Measurements from ENCODE around the gene EVI5.

The EVI5 gene

DNA sequence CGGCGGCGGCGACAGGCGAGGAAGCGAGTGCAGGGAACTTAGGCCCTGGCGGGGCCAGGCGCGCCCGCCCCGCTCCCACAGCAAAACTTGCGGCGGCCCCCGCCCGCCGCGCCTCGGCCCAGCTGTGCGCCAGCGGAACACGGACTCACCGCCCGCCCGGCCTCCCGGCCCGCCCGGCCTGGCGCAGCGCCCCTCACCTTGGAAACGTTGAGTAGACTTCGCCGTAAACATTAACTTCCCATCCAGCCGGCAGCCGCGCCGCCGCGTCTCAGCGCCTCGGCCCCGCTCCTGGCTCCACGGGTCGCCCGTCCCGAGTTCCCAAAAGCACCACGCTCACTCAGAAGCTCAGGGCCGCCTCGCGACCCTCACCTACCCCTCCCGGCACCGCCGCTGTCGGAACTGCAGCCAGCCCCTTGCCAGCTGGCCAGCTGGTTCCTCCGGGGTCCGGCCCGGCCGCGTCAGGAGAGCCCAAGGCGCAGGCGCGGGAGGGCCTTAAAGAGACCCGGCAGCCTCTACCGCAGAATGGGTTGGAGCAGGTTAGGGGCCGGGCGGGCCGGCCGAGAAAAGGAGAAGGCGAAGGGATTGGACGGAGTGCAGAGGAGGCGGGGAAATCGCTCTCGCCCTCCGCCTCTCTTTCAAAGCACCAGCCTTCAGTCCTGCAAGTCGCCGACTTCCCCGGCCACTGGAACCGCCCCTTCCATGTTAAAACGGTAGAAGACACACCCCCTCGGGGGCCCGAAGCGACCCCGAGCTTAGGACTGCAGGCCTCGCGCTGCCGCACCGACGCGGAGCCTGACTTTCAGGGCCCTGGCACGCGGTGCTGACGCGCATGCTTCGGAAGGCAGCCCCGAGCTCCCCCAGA, at the start of gene EVI5:
Gene EVI5, minus strand, starts transcription at position 470 of the 862 bp plus-strand sequence. CDS start 48,562 bp downstream, outside the sequence.
- Histone ChIP-seq H3K9ac (ENCODE audit: low read depth in 1 of 2, low read length in 2 of 2) (peak within 1 kb of the TSS; percentile 66 to 81), H3K9me3 (ENCODE audit: control insufficient read depth in 1 of 2, low read length in 2 of 2) (no peaks in the 10 kb centered on the region), H3K4me1 (ENCODE audit: control insufficient read depth in 1 of 2, insufficient read depth in 2 of 2, low read length in 2 of 2) (peaks cover 9 to 11% of the 10 kb centered on the region in 2 donors), H3K36me3 (ENCODE audit: control insufficient read depth in 1 of 2, insufficient read depth in 2 of 2, low read length in 2 of 2) (no peaks in the 10 kb centered on the region), H3K27ac (ENCODE audit: low read depth, low read length) (peak within 1 kb of the TSS; percentile 100), H3K4me3 (ENCODE audit: low read depth in 1 of 2, low read length in 2 of 2) (peak within 1 kb of the TSS; percentile 82 to 83), H3K27me3 (ENCODE audit: control insufficient read depth in 1 of 2, insufficient read depth in 2 of 2, low read length in 2 of 2) (no peaks in the 10 kb centered on the region)

DNA sequence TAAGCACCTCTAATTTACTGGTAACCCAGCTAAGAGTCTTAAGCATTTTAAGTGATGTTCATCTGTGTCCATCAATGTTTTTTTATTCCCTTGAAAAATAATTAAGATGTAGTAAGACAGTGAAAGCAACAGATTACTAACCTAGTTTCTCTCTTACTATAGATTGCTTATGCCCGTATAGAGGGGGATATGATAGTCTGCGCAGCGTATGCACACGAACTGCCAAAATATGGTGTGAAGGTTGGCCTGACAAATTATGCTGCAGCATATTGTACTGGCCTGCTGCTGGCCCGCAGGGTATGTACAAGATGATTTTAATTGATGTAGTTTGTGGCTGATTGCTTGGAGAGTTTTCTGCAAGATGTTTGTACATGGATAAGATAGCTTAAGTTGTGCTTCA, 49.7 kb upstream of the EVI5 start:
- H3K4me3 ChIP-seq (ENCODE audit: low read depth in 1 of 2, low read length in 2 of 2): peak overlapping the region; percentile 16 to 90
- H3K36me3 ChIP-seq (ENCODE audit: control insufficient read depth in 1 of 2, insufficient read depth in 2 of 2, low read length in 2 of 2): peaks cover 39 to 62% of the 10 kb centered on the region in 2 donors
- H3K27me3 ChIP-seq (ENCODE audit: control insufficient read depth in 1 of 2, insufficient read depth in 2 of 2, low read length in 2 of 2): no peaks in the 10 kb centered on the region
- H3K9me3 ChIP-seq (ENCODE audit: control insufficient read depth in 1 of 2, low read length in 2 of 2): no peaks in the 10 kb centered on the region
- H3K4me1 ChIP-seq (ENCODE audit: control insufficient read depth in 1 of 2, insufficient read depth in 2 of 2, low read length in 2 of 2): peaks cover 29 to 30% of the 10 kb centered on the region in 2 donors
- no peak overlapping the region for H3K27ac ChIP-seq (ENCODE audit: low read depth, low read length)
- peak overlapping the region in 1 of 2 donors; percentile 90 for H3K9ac ChIP-seq (ENCODE audit: low read depth in 1 of 2, low read length in 2 of 2)

DNA sequence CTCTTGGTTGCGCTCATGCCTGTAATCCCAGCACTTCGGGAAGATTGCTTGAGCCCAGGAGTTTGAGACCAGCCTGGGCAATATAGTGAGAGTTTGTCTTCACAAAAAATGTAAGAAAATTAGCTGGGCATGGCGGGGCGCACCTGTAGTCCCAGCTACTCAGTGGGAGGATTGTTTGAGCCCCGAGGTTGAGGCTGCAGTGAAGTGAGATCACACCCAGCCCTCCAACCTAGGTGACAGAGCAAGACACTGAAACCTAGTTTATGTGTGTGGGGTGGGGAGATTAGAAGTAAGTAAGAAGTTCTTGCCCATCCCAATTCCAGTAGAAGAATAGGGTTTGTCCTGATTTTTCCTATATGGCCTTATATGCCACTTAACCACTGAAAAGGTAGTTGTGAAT, 48.9 kb upstream of the EVI5 start:
- Histone ChIP-seq H3K36me3 (ENCODE audit: control insufficient read depth in 1 of 2, insufficient read depth in 2 of 2, low read length in 2 of 2) (peaks cover 34 to 55% of the 10 kb centered on the region in 2 donors), H3K4me3 (ENCODE audit: low read depth in 1 of 2, low read length in 2 of 2) (peak overlapping the region; percentile 90 to 100), H3K9ac (ENCODE audit: low read depth in 1 of 2, low read length in 2 of 2) (peak overlapping the region; percentile 90 to 99), H3K27ac (ENCODE audit: low read depth, low read length) (no peak overlapping the region), H3K4me1 (ENCODE audit: control insufficient read depth in 1 of 2, insufficient read depth in 2 of 2, low read length in 2 of 2) (peaks cover 29 to 30% of the 10 kb centered on the region in 2 donors), H3K27me3 (ENCODE audit: control insufficient read depth in 1 of 2, insufficient read depth in 2 of 2, low read length in 2 of 2) (no peaks in the 10 kb centered on the region), H3K9me3 (ENCODE audit: control insufficient read depth in 1 of 2, low read length in 2 of 2) (no peaks in the 10 kb centered on the region)

DNA sequence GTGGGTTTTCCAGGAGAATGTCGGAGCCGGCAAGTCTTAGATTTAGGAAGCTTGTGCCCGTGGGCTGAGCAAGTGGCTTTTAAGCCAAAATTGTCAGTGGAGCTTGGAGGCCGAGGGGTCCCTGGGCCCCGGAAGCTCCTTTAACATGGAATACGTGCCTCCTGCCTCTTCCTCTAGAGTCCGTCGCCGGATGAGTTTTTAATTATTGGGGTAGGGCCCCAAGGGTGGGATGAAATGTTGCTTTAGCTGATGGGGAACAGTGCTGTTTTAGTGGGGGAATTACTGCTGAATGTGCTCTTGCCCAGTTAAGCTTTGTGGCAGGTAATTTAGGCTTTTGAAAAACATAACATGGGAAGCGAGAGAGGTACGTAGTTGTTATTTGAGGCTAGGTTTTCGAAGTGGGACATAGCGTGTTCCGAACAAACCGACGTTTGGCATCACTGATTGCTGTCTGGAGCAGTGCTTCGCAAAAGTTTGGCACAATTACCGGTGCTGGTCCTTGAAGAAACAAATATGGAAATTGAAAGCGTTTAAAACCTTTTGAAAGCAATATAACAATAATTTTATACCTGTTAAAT, 47.7 kb upstream of the EVI5 start:
- H3K4me3 ChIP-seq (ENCODE audit: low read depth in 1 of 2, low read length in 2 of 2): peak overlapping the region; percentile 90 to 100
- peak overlapping the region; percentile 90 to 99 for H3K9ac ChIP-seq (ENCODE audit: low read depth in 1 of 2, low read length in 2 of 2)
- no peaks in the 10 kb centered on the region for H3K9me3 ChIP-seq (ENCODE audit: control insufficient read depth in 1 of 2, low read length in 2 of 2)
- peak overlapping the region; percentile 74 for H3K27ac ChIP-seq (ENCODE audit: low read depth, low read length)
- peaks cover 21 to 30% of the 10 kb centered on the region in 2 donors for H3K4me1 ChIP-seq (ENCODE audit: control insufficient read depth in 1 of 2, insufficient read depth in 2 of 2, low read length in 2 of 2)
- H3K36me3 ChIP-seq (ENCODE audit: control insufficient read depth in 1 of 2, insufficient read depth in 2 of 2, low read length in 2 of 2): peaks cover 22 to 42% of the 10 kb centered on the region in 2 donors
- H3K27me3 ChIP-seq (ENCODE audit: control insufficient read depth in 1 of 2, insufficient read depth in 2 of 2, low read length in 2 of 2): no peaks in the 10 kb centered on the region

DNA sequence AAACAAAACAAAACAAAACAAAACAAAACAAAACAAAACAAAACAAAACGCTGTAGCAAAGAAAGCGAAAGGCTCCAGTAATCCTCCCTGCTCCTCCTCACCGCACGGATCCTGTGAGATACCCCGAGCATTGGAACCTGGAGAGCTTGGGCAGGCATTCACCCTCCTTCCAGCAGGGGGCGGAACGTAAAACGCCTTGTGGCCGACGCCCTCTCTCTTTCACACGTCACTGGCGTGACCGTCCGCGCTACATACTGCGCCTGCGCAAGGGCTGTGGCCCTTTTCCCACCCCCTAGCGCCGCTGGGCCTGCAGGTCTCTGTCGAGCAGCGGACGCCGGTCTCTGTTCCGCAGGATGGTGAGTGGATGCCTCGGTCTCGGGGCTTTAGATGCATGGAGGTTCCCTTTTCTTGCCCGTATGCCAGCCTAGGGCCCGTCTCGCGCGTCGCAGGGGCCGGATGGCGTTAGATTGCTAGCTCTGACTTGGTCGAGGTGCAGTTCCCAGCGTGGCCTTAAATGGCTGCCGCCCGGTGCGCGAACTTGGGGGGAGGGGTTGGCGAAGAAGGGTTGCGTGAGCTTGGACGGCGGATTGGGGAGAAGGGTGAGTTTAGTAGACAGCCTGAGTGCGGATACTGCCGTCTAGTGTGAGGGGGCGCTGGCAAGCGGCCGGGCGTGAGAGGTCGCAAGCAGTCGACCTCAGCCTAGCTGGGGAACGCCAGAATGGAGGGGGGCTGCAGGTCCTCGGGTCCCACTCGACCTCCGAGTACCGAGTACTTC, 47.0 kb upstream of the EVI5 start, which contains the start of gene RPL5:
Gene RPL5, plus strand, starts transcription at position 279 of the 775 bp plus-strand sequence. Its CDS starts 75 bp downstream, at position 354.
- H3K9me3 ChIP-seq (ENCODE audit: control insufficient read depth in 1 of 2, low read length in 2 of 2): no peaks in the 10 kb centered on the region
- H3K9ac ChIP-seq (ENCODE audit: low read depth in 1 of 2, low read length in 2 of 2): peak within 1 kb of the TSS; percentile 90 to 99
- H3K27me3 ChIP-seq (ENCODE audit: control insufficient read depth in 1 of 2, insufficient read depth in 2 of 2, low read length in 2 of 2): no peaks in the 10 kb centered on the region
- H3K4me1 ChIP-seq (ENCODE audit: control insufficient read depth in 1 of 2, insufficient read depth in 2 of 2, low read length in 2 of 2): peaks cover 21 to 29% of the 10 kb centered on the region in 2 donors
- peak within 1 kb of the TSS; percentile 90 to 100 for H3K4me3 ChIP-seq (ENCODE audit: low read depth in 1 of 2, low read length in 2 of 2)
- peak within 1 kb of the TSS; percentile 74 for H3K27ac ChIP-seq (ENCODE audit: low read depth, low read length)
- peaks cover 18 to 36% of the 10 kb centered on the region in 2 donors for H3K36me3 ChIP-seq (ENCODE audit: control insufficient read depth in 1 of 2, insufficient read depth in 2 of 2, low read length in 2 of 2)

DNA sequence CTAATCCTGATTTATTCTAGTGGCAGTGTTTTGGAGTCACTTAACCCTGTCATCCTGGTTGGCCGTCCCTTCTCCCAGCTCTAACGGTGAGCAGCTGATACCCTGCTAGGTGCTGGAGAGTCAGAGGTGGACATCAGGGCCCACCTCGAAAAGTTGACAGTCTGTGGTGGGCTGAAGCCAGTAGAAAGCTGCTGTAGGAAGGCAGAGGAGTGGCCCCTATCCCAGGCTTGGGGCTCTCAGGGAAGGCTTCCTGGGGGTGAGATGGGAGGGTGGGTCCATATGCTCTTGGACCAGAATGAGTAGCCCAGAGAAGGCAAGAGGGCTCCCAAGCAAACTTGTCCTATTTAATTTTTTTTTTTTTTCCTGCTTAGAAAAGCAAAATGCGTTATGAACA, 46.5 kb upstream of the EVI5 start:
- H3K4me3 ChIP-seq (ENCODE audit: low read depth in 1 of 2, low read length in 2 of 2): peak overlapping the region; percentile 90 to 100
- H3K9ac ChIP-seq (ENCODE audit: low read depth in 1 of 2, low read length in 2 of 2): peak overlapping the region; percentile 7 to 90
- no peaks in the 10 kb centered on the region for H3K9me3 ChIP-seq (ENCODE audit: control insufficient read depth in 1 of 2, low read length in 2 of 2)
- H3K27me3 ChIP-seq (ENCODE audit: control insufficient read depth in 1 of 2, insufficient read depth in 2 of 2, low read length in 2 of 2): no peaks in the 10 kb centered on the region
- H3K36me3 ChIP-seq (ENCODE audit: control insufficient read depth in 1 of 2, insufficient read depth in 2 of 2, low read length in 2 of 2): peaks cover 15 to 30% of the 10 kb centered on the region in 2 donors
- H3K27ac ChIP-seq (ENCODE audit: low read depth, low read length): no peak overlapping the region
- peaks cover 21 to 24% of the 10 kb centered on the region in 2 donors for H3K4me1 ChIP-seq (ENCODE audit: control insufficient read depth in 1 of 2, insufficient read depth in 2 of 2, low read length in 2 of 2)

DNA sequence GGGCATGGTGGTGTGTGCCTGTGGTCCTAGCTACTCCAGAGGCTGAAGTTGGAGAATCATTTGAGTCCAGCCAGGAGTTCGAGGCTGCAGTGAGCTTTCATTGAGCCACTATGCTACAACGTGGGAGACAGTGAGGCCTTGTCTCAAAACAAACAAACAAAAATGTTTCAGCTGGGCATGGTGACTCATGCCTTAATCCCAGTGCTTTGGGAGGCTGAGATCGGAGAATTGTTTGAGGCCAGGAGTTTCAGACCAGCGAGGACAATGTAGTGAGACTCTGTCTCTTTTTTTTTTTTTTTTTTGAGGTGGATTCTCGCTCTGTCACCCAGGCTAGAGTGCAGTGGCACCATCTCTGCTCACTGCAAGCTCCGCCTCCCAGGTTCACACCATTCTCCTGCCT, 41.9 kb upstream of the EVI5 start:
- H3K27me3 ChIP-seq (ENCODE audit: control insufficient read depth in 1 of 2, insufficient read depth in 2 of 2, low read length in 2 of 2): no peaks in the 10 kb centered on the region
- H3K27ac ChIP-seq (ENCODE audit: low read depth, low read length): no peak overlapping the region
- no peaks in the 10 kb centered on the region for H3K4me1 ChIP-seq (ENCODE audit: control insufficient read depth in 1 of 2, insufficient read depth in 2 of 2, low read length in 2 of 2)
- H3K36me3 ChIP-seq (ENCODE audit: control insufficient read depth in 1 of 2, insufficient read depth in 2 of 2, low read length in 2 of 2): no peaks in the 10 kb centered on the region
- H3K9ac ChIP-seq (ENCODE audit: low read depth in 1 of 2, low read length in 2 of 2): no peak overlapping the region
- H3K4me3 ChIP-seq (ENCODE audit: low read depth in 1 of 2, low read length in 2 of 2): no peak overlapping the region
- no peaks in the 10 kb centered on the region for H3K9me3 ChIP-seq (ENCODE audit: control insufficient read depth in 1 of 2, low read length in 2 of 2)

DNA sequence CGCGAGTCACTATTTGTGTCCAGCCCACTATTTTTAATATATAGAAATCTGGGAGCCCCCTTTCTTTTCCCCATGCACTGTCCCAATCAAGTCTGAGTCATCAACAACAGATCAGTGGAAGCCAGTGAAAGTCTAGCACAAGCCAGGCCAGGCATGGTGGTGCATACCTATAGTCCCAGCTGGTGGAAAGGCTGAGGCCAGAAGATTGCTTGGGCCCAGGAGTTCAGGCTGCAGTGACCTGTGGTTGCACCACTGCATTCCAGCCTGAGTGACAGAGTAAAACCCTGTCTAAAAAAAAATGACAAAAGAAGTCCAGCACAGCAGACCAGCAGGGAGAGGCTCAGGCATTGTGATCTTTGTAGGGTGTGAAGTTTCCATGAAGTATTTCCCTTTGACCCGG, 38.0 kb upstream of the EVI5 start:
- no peak overlapping the region for H3K4me3 ChIP-seq (ENCODE audit: low read depth in 1 of 2, low read length in 2 of 2)
- H3K27ac ChIP-seq (ENCODE audit: low read depth, low read length): no peak overlapping the region
- H3K36me3 ChIP-seq (ENCODE audit: control insufficient read depth in 1 of 2, insufficient read depth in 2 of 2, low read length in 2 of 2): no peaks in the 10 kb centered on the region
- H3K4me1 ChIP-seq (ENCODE audit: control insufficient read depth in 1 of 2, insufficient read depth in 2 of 2, low read length in 2 of 2): peaks cover under 1 to 4% of the 10 kb centered on the region in 2 donors
- H3K9me3 ChIP-seq (ENCODE audit: control insufficient read depth in 1 of 2, low read length in 2 of 2): no peaks in the 10 kb centered on the region
- H3K9ac ChIP-seq (ENCODE audit: low read depth in 1 of 2, low read length in 2 of 2): no peak overlapping the region
- no peaks in the 10 kb centered on the region for H3K27me3 ChIP-seq (ENCODE audit: control insufficient read depth in 1 of 2, insufficient read depth in 2 of 2, low read length in 2 of 2)

DNA sequence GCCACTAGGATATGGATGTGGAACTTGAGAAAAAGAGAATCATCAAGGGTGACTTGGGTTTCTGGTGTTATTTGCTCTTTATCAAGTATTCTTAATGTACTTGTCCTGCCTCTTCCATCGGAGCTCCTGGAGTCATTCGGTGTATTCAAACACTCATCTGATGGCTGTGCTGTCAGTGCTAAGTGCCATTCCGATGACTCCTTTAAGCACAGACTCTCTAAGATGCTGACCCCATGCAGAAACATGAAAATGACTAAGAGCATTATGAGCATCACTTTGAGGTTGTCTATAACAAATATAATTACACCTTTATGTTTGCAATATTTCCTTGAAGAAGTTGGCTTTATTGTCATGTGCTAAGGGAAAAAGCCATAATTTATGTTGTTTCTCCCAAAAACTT, 35.6 kb upstream of the EVI5 start:
- H3K36me3 ChIP-seq (ENCODE audit: control insufficient read depth in 1 of 2, insufficient read depth in 2 of 2, low read length in 2 of 2): no peaks in the 10 kb centered on the region
- peaks cover 10 to 11% of the 10 kb centered on the region in 2 donors for H3K4me1 ChIP-seq (ENCODE audit: control insufficient read depth in 1 of 2, insufficient read depth in 2 of 2, low read length in 2 of 2)
- H3K9ac ChIP-seq (ENCODE audit: low read depth in 1 of 2, low read length in 2 of 2): no peak overlapping the region
- no peak overlapping the region for H3K4me3 ChIP-seq (ENCODE audit: low read depth in 1 of 2, low read length in 2 of 2)
- H3K27me3 ChIP-seq (ENCODE audit: control insufficient read depth in 1 of 2, insufficient read depth in 2 of 2, low read length in 2 of 2): no peaks in the 10 kb centered on the region
- no peaks in the 10 kb centered on the region for H3K9me3 ChIP-seq (ENCODE audit: control insufficient read depth in 1 of 2, low read length in 2 of 2)
- no peak overlapping the region for H3K27ac ChIP-seq (ENCODE audit: low read depth, low read length)
